Uterus (tissue), 2 donors: ENCODE results near the gene VAC14.

Source experiments
- CTCF ChIP-seq, 4 experiments: fragments of 200-600 bp in 2 of 4; fragments of 450-650 bp in 2 of 4; sonication (generic) in 2 of 4; IDR thresholded peaks; one replicate each; pipeline ENCODE4 v1.5.1; 2016 to 2019; ENCODE audit warnings: antibody characterized with exemption in 4 of 4, mild to moderate bottlenecking in 2 of 4, moderate library complexity in 1 of 4
- POLR2A ChIP-seq, 2 donors: fragments of 450-650 bp; IDR thresholded peaks; one replicate each; pipeline ENCODE4 v1.6.1; 2016; ENCODE audit warnings: antibody characterized with exemption in 2 of 2, mild to moderate bottlenecking in 1 of 2, moderate library complexity in 1 of 2

DNA sequence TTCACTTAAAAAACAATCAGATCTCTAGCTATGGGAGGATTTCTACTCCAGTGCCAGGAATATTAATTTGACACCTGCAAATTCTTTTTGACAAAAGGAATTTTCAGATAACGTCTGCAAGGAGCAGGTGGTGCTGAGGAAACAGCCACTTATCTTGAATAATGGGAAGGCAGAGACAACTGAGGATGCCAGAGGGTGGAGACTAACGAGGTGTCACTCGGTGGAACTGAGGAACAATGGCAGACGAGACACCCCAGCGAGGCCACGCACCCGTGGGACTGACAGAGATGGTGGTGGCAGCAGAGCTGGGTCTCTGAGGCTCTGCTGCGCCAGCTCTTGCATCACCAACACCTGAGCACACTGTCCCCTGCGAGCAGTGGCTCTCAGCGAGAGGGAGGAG, 42.2 kb downstream of the VAC14 start:
- TF ChIP-seq CTCF (IDR thresholded peaks at IDR 0.05) (no peak), POLR2A (IDR thresholded peaks at IDR 0.05) (no peak)
